H1 (cell line): ENCODE data around the gene NEK9. TPM values are rescaled to one million over a fixed set of nuclear protein-coding genes. Genes with fewer than 3 reads are reported as not detected.

Experiments used
- HDAC6 ChIP-seq: IDR thresholded peaks from one replicate; pipeline ENCODE4 v1.7.1; 2012; ENCODE audit warnings: low read depth, mild to moderate bottlenecking, inconsistent platforms, low read length, moderate library complexity
- NANOG ChIP-seq: IDR thresholded peaks from 2 replicates; pipeline ENCODE4 v1.6.1; 2011; ENCODE audit warnings: low read length, low read depth, mild to moderate bottlenecking, inconsistent platforms; ENCODE audit not compliant: insufficient read depth, poor library complexity, severe bottlenecking
- NRF1 ChIP-seq: IDR thresholded peaks from 2 replicates; pipeline ENCODE4 v1.6.1; 2011; ENCODE audit warnings: mild to moderate bottlenecking, low read depth, low read length, improper control_type of control experiment
- YY1 ChIP-seq: IDR thresholded peaks from 2 replicates; pipeline ENCODE4 v1.6.1; 2011; ENCODE audit warnings: low read depth, mild to moderate bottlenecking, low read length
- polyA plus RNA-seq, 7 experiments: library from polyadenylated mRNA; depleted of rRNA in 3 of 7; stranded (reverse) in 5 of 7; unstranded in 2 of 7; fragments of >200 nt in 5 of 7; fragments of 200-250 nt in 2 of 7; gene quantifications; 1 replicate in 5 of 7; 2 replicates in 1 of 7; 4 replicates in 1 of 7; pipeline versions ENCODE4 v1.2.1 to v1.2.3, GENCODE V29; 2011 to 2013; ENCODE audit warnings: missing spikeins in 2 of 7, mixed read lengths in 2 of 7
- total RNA-seq: library from RNA; stranded (reverse); fragmentation: NEBNext Ultra II Directional; extraction: Animal tissue kit (Norgen Biotek cat#: 25700); gene quantifications from 2 replicates; pipeline ENCODE4 v1.2.1, GENCODE V29; 2021
- TF ChIP-seq, protein P1 (sequence below), 3 experiments: IDR thresholded peaks; 1 replicate in 2 of 3; 2 replicates in 1 of 3; pipeline versions ENCODE4 v1.5.1 to v1.6.1; 2011; ENCODE audit warnings: low read length in 3 of 3, mild to moderate bottlenecking in 3 of 3, inconsistent platforms in 2 of 3, low read depth in 1 of 3, moderate library complexity in 1 of 3; ENCODE audit not compliant: insufficient read depth in 1 of 3; ENCODE audit errors: control extremely low read depth in 1 of 3
- TF ChIP-seq, protein P2 (sequence below): IDR thresholded peaks from 2 replicates; pipeline ENCODE4 v1.6.1; 2011; ENCODE audit warnings: low read length, improper control_type of control experiment
- TF ChIP-seq, protein P3 (sequence below): IDR thresholded peaks from 2 replicates; pipeline ENCODE4 v1.6.1; 2012; ENCODE audit warnings: inconsistent platforms

Gene NEK9
- total and polyA plus RNA-seq, 2 of the 8 experiments (the other 6 are each of a cell fraction or from before 2014, with no cell fraction given): 16.0 to 43.6 TPM

DNA sequence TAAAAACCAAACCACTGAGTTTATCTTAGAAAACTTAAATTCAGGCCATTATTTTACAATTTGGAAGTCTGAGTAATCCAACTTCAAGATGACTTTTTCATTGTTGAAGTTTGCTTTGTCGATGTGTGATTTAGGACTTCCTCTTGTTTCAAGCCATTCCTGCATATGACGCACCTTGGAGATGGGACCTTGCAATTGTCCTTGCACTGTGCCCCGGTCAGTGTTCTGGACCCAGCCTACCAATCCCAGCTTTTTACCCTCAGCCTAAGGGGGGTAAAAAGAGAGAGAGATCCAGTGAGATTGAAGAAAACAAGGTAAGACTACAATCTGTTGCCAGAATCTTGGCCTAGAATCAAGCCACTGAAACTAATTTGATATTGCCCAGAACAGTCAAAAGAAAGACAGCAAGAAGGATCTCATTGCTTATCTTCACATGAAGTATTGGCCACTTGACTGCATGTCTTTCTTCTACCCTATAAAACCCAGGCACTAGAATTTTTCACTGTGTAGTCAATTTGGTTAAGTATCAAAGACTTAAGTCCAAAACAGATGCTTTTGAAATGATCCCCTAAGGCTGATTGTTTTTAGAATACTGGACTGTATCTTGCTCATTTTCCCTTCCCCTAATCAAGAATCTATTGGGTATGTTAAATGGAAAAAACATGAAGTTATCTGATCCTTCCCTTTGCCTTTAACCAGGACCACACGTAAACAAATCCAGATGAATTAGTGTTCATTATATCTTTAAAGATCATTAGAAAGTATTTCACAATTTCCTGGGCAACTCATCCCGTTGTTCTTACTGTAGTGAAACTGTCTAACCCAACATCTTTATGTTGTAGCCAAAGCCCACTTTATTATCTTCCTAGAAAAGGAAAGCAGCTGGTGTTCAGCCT, 73.2 kb downstream of the NEK9 start (continued):
- TF ChIP-seq, protein P1, sequence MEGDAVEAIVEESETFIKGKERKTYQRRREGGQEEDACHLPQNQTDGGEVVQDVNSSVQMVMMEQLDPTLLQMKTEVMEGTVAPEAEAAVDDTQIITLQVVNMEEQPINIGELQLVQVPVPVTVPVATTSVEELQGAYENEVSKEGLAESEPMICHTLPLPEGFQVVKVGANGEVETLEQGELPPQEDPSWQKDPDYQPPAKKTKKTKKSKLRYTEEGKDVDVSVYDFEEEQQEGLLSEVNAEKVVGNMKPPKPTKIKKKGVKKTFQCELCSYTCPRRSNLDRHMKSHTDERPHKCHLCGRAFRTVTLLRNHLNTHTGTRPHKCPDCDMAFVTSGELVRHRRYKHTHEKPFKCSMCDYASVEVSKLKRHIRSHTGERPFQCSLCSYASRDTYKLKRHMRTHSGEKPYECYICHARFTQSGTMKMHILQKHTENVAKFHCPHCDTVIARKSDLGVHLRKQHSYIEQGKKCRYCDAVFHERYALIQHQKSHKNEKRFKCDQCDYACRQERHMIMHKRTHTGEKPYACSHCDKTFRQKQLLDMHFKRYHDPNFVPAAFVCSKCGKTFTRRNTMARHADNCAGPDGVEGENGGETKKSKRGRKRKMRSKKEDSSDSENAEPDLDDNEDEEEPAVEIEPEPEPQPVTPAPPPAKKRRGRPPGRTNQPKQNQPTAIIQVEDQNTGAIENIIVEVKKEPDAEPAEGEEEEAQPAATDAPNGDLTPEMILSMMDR (IDR thresholded peaks at IDR 0.05; ENCODE audit: control extremely low read depth in 1 of 3, insufficient read depth in 1 of 3, low read depth in 1 of 3, low read length in 3 of 3): no peak
- TF ChIP-seq YY1: no peak
- no peak for TF ChIP-seq HDAC6
- TF ChIP-seq, protein P2, sequence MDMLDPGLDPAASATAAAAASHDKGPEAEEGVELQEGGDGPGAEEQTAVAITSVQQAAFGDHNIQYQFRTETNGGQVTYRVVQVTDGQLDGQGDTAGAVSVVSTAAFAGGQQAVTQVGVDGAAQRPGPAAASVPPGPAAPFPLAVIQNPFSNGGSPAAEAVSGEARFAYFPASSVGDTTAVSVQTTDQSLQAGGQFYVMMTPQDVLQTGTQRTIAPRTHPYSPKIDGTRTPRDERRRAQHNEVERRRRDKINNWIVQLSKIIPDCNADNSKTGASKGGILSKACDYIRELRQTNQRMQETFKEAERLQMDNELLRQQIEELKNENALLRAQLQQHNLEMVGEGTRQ: no peak
- TF ChIP-seq NANOG: no peak
- no peak for TF ChIP-seq NRF1
- TF ChIP-seq, protein P3, sequence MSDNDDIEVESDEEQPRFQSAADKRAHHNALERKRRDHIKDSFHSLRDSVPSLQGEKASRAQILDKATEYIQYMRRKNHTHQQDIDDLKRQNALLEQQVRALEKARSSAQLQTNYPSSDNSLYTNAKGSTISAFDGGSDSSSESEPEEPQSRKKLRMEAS: no peak
